SU-DHL-6 (cell line): Measurements from ENCODE around the gene AURKAIP1.

Experiments used
- H2AFZ ChIP-seq: fragments of 200-600 bp; sonication (generic); 2 replicates; pipeline ENCODE4 v1.6.1; 2014; ENCODE audit warnings: low read depth, mild to moderate bottlenecking, moderate library complexity, mixed read lengths, antibody characterized with exemption, low read length; ENCODE audit not compliant: severe bottlenecking
- H3F3A ChIP-seq: fragments of 200-600 bp; shearing (Covaris generic); 2 replicates; pipeline ENCODE4 v1.6.0; 2016; ENCODE audit warnings: antibody characterized with exemption, mild to moderate bottlenecking; ENCODE audit not compliant: insufficient read depth
- H3K27ac ChIP-seq: fragments of 200-600 bp; sonication (generic); 2 replicates; pipeline ENCODE4 v1.5.1; 2016; ENCODE audit warnings: low read depth, mild to moderate bottlenecking, low read length, moderate library complexity, mixed read lengths
- H3K27me3 ChIP-seq: fragments of 200-600 bp; sonication (generic), shearing (Covaris generic); 2 replicates; pipeline ENCODE4 v1.6.0; 2014; ENCODE audit warnings: mild to moderate bottlenecking, low read length
- H3K36me3 ChIP-seq: fragments of 200-600 bp; sonication (generic); 2 replicates; pipeline ENCODE4 v1.6.1; 2014; ENCODE audit warnings: mild to moderate bottlenecking, low read length, mixed read lengths
- H3K4me2 ChIP-seq: fragments of 300-600, 200-600 bp; shearing (Covaris generic), sonication (generic); 2 replicates; pipeline ENCODE4 v1.6.0; 2014; ENCODE audit warnings: low read length, low read depth, mild to moderate bottlenecking; ENCODE audit not compliant: poor library complexity, severe bottlenecking
- H3K4me3 ChIP-seq: fragments of 200-600 bp; sonication (generic); 2 replicates; pipeline ENCODE4 v1.5.1; 2014; ENCODE audit warnings: antibody characterized with exemption, low read length, mild to moderate bottlenecking, mixed read lengths; ENCODE audit not compliant: insufficient read depth, poor library complexity, severe bottlenecking
- H3K79me2 ChIP-seq: fragments of 200-600 bp; sonication (generic); 2 replicates; pipeline ENCODE4 v1.6.1; 2014; ENCODE audit warnings: mild to moderate bottlenecking, low read length, moderate library complexity; ENCODE audit not compliant: insufficient read depth
- H3K9ac ChIP-seq: fragments of 200-600 bp; sonication (generic); 2 replicates; pipeline ENCODE4 v1.7.0; 2014; ENCODE audit warnings: mild to moderate bottlenecking, low read length
- H3K9me2 ChIP-seq: fragments of 200-600 bp; sonication (generic); replicated peaks from 2 replicates; pipeline ENCODE4 v1.6.1; 2014; ENCODE audit warnings: low read length; ENCODE audit not compliant: insufficient read depth
- H3K9me3 ChIP-seq: fragments of 200-600 bp; sonication (generic); 2 replicates; pipeline ENCODE4 v1.6.1; 2014; ENCODE audit warnings: low read length, mixed read lengths; ENCODE audit not compliant: insufficient read depth
- H4K20me1 ChIP-seq: fragments of 200-600 bp; sonication (generic); 2 replicates; pipeline ENCODE4 v1.6.1; 2014; ENCODE audit warnings: low read depth, mild to moderate bottlenecking, antibody characterized with exemption, low read length, moderate library complexity, mixed read lengths
- CTCF ChIP-seq: fragments of 200-600 bp; sonication (generic); IDR thresholded peaks from one replicate; pipeline ENCODE4 v1.5.1; 2017; ENCODE audit warnings: antibody characterized with exemption, mild to moderate bottlenecking, low read length, moderate library complexity; ENCODE audit not compliant: insufficient read depth, poor library complexity, severe bottlenecking
- EZH2phosphoT487 ChIP-seq: fragments of 200-600 bp; sonication (generic), shearing (Covaris generic); conservative IDR thresholded peaks from 2 replicates; pipeline ENCODE4 v1.6.1; 2018; ENCODE audit warnings: mild to moderate bottlenecking, antibody characterized with exemption, low read length, moderate library complexity, mixed read lengths

AURKAIP1 gene

GRCh38 chr1:1397839-1398523 lies 23.0 kb upstream of the AURKAIP1 start:
- Histone ChIP-seq H3K9me2 (no peaks in the 10 kb centered on the region), H2AFZ (no peak overlapping the region), H3K36me3 (peaks cover 16% of the 10 kb centered on the region), H3K27ac (no peak overlapping the region), H3K27me3 (no peaks in the 10 kb centered on the region), H3F3A (peaks cover 12% of the 10 kb centered on the region; the same call in 1 of the 2 replicates), H3K4me2 (peak overlapping the region; percentile 75), H3K9me3 (no peaks in the 10 kb centered on the region), H3K4me3 (peak overlapping the region; percentile 69), H3K9ac (peak overlapping the region; percentile 96), H3K79me2 (peaks cover 52% of the 10 kb centered on the region), H4K20me1 (no peaks in the 10 kb centered on the region; the same call in 1 of the 2 replicates)
- no peak for TF ChIP-seq EZH2phosphoT487
- TF ChIP-seq CTCF = no peak

GRCh38 chr1:1395166-1395565 lies 20.2 kb upstream of the AURKAIP1 start:
- Histone ChIP-seq H3K27me3 (no peaks in the 10 kb centered on the region), H3K36me3 (peaks cover 37% of the 10 kb centered on the region), H3K9me3 (no peaks in the 10 kb centered on the region), H4K20me1 (no peaks in the 10 kb centered on the region; the same call in 1 of the 2 replicates), H3K9ac (no peak overlapping the region), H3K4me2 (no peak overlapping the region), H3K4me3 (no peak overlapping the region), H3F3A (no peaks in the 10 kb centered on the region), H3K79me2 (peaks cover 49% of the 10 kb centered on the region), H3K27ac (no peak overlapping the region), H3K9me2 (no peaks in the 10 kb centered on the region), H2AFZ (no peak overlapping the region)
- TF ChIP-seq CTCF = no peak
- TF ChIP-seq EZH2phosphoT487 = no peak

- no peaks in the 10 kb centered on the region for H3K27me3 ChIP-seq
- H3K9me2 ChIP-seq = no peaks in the 10 kb centered on the region
- peaks cover 39% of the 10 kb centered on the region for H3K36me3 ChIP-seq
- H3K9ac ChIP-seq = no peak overlapping the region
- no peaks in the 10 kb centered on the region; the same call in 1 of the 2 replicates for H4K20me1 ChIP-seq
- no peak overlapping the region for H2AFZ ChIP-seq
- no peak overlapping the region for H3K4me3 ChIP-seq
- no peak for TF ChIP-seq CTCF
- TF ChIP-seq EZH2phosphoT487 = no peak
- H3K9me3 ChIP-seq = no peaks in the 10 kb centered on the region
- H3K27ac ChIP-seq = no peak overlapping the region
- peaks cover 42% of the 10 kb centered on the region for H3K79me2 ChIP-seq
- no peak overlapping the region for H3K4me2 ChIP-seq
- no peaks in the 10 kb centered on the region for H3F3A ChIP-seq
These were observed 19.1 kb upstream of the AURKAIP1 start for GRCh38 chr1:1394116-1394515.
